Lower lobe of right lung (tissue), 2 donors: Measurements from ENCODE around the gene JMJD1C. TPM values are rescaled to one million over a fixed set of nuclear protein-coding genes. Genes with fewer than 3 reads are reported as not detected.
"Not testable (repeated sequence)": the region's sequence is repeated elsewhere in the genome, so short reads cannot be mapped to it uniquely, and the experiment has no call there.

Source experiments
- ATAC-seq, 2 donors: fragments of 200-7000 bp; cut with Tn5 transposase; one replicate each; pipeline ENCODE4 v1.9.1; 2020 to 2022; ENCODE audit warnings: mild to moderate bottlenecking in 2 of 2, moderate library complexity in 2 of 2
- DNase-seq: peaks from one replicate; pipeline ENCODE4 v3.0.0-alpha.2; 2020
- H3K27ac ChIP-seq: fragments of 200-600 bp; one replicate; pipeline ENCODE4 v1.8.0; 2022
- H3K27me3 ChIP-seq: fragments of 200-600 bp; one replicate; pipeline ENCODE4 v1.8.0; 2022; ENCODE audit warnings: low read depth
- H3K36me3 ChIP-seq: fragments of 200-600 bp; one replicate; pipeline ENCODE4 v1.8.0; 2022; ENCODE audit warnings: mild to moderate bottlenecking
- H3K4me1 ChIP-seq: fragments of 200-600 bp; one replicate; pipeline ENCODE4 v1.8.0; 2022
- H3K4me3 ChIP-seq: fragments of 200-600 bp; one replicate; pipeline ENCODE4 v1.8.0; 2022; ENCODE audit warnings: mild to moderate bottlenecking
- H3K9me3 ChIP-seq: fragments of 200-600 bp; one replicate; pipeline ENCODE4 v1.8.0; 2022
- CTCF ChIP-seq: fragments of 200-600 bp; IDR thresholded peaks from one replicate; pipeline ENCODE4 v1.8.0; 2022; ENCODE audit warnings: antibody characterized with exemption, mild to moderate bottlenecking
- intact Hi-C: fragments of 100-400 bp; cut with DNase I; formaldehyde crosslinking; loops from one replicate; pipeline ENCODE4 v1.11.0; 2022
- total RNA-seq: library from RNA; stranded (reverse); fragmentation: NEBNext Ultra II Directional; extraction: Animal tissue kit (Norgen Biotek cat#: 25700); gene quantifications from one replicate; pipeline ENCODE4 v1.2.1, GENCODE V29; 2021
- donor health status: DM: no; HTN: yes; CAD: no; lungs with severe emphysema.

JMJD1C gene
- total RNA-seq, 1 donor from 2014 or later = 100.0 TPM

- Histone ChIP-seq H3K27me3 (no peaks in the 10 kb centered on the region), H3K36me3 (no peaks in the 10 kb centered on the region), H3K9me3 (no peaks in the 10 kb centered on the region), H3K27ac (no peak overlapping the region), H3K4me3 (no peak overlapping the region), H3K4me1 (no peaks in the 10 kb centered on the region)
- DNase-seq (no peak), ATAC-seq (no peak)
- TF ChIP-seq CTCF = no peak
- intact Hi-C loops = no loop called here
These were observed 165.0 kb downstream of the JMJD1C start for GRCh38 chr10:63300801-63301200.

DNA sequence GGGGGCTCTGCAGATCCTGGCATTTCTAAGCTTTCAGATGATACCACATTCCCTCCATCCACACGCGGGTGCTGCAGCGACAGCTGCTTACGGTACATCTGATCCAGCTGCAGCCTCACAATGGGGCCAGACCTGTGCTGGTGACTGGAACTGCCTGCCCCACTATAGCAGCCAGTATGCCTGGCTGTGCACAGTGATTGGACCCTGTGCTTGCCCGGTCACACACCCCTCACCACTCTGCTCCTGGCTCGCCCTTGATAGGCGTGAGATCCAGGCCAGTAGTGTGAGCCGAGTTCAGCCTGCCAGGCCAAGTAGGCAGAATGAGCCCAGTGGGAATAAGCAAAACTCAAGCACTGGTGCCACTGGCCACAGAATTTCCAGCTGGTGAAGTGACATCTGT, 167.8 kb downstream of the JMJD1C start:
- peak in 1 of 2 donors; percentile 30 for ATAC-seq
- TF ChIP-seq CTCF = no peak
- Histone ChIP-seq H3K9me3 (no peaks in the 10 kb centered on the region), H3K4me3 (no peak overlapping the region), H3K27ac (no peak overlapping the region), H3K4me1 (no peaks in the 10 kb centered on the region), H3K27me3 (no peaks in the 10 kb centered on the region), H3K36me3 (no peaks in the 10 kb centered on the region)
- DNase-seq = no peak
- intact Hi-C loops = no loop called here

DNA sequence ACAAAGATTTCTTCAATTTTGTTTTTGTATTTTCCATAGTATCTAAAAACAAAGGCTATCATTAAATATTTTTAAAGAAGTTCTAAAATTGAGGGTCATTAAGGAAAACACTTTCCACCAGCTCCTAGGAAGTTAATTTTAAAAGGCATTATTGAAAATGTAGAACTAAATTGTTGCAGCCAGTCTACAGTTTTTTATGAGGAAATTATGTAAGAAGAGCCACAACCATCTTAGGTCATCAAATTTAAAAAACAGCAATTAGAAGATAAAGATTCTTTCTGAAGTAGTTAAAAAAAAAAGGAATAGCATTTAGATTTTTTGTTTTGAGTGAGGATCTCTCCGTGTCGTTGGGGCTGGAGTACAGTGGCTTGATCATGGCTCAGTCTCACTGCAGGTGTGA, 171.0 kb downstream of the JMJD1C start:
- no peak overlapping the region for H3K27ac ChIP-seq
- no peak overlapping the region for H3K4me3 ChIP-seq
- no peaks in the 10 kb centered on the region for H3K9me3 ChIP-seq
- TF ChIP-seq CTCF = no peak
- intact Hi-C loops = no loop called here
- no peaks in the 10 kb centered on the region for H3K27me3 ChIP-seq
- DNase-seq (no peak), ATAC-seq (no peak)
- no peaks in the 10 kb centered on the region for H3K36me3 ChIP-seq
- H3K4me1 ChIP-seq = no peaks in the 10 kb centered on the region

GRCh38 chr10:63292847-63293246, 172.9 kb downstream of the JMJD1C start:
- DNase-seq, H3K4me3 ChIP-seq, intact Hi-C loops, H3K36me3 ChIP-seq, H3K4me1 ChIP-seq, H3K27ac ChIP-seq, ATAC-seq, H3K9me3 ChIP-seq, H3K27me3 ChIP-seq: not testable (repeated sequence)

DNA sequence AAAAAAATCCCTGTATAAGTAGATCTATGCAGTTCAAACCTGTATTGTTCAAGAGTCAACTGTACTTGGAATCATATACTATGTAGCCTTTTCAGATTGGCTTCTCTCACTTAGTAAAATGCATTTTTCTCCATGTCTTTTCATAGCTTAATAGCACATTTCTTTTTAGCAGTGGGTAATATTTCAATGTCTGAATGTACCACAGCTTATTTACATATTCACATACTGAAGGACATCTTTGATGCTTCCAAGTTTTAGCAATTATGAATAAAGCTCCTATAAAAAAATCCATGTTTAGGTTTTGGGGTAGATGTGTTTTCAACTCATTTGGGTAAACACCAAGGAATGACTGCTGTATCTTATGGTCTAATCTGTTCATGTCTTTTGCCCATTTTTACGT, 177.6 kb downstream of the JMJD1C start:
- Histone ChIP-seq H3K27ac (no peak overlapping the region), H3K4me1 (no peaks in the 10 kb centered on the region), H3K9me3 (no peaks in the 10 kb centered on the region), H3K4me3 (no peak overlapping the region), H3K27me3 (no peaks in the 10 kb centered on the region), H3K36me3 (no peaks in the 10 kb centered on the region)
- intact Hi-C loops = no loop called here
- ATAC-seq (no peak), DNase-seq (no peak)
- no peak for TF ChIP-seq CTCF

DNA sequence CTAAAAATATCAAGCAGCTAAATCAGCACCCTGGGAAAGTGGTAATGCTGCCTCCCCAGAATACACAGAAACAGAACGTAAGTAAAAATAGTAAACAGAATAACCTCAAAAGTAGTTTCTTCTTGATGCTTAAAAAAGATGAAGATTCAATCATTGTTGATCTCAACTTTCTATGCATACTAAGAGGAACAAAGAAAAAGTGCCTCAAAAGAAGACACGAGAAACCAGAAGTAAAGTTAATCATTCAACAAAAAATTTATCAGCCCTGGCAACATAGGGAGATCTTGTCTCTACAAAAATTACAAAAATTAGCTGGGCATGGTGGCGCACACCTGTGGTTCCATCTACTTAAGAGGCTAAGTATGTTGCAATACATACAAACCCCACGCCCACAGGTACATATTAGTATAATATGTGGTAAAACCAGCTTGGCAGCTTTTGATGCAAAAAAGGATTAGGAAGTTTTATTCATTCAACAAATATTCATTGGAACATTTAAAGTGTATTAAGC, 179.0 kb downstream of the JMJD1C start:
- Histone ChIP-seq H3K27ac (no peak overlapping the region), H3K36me3 (no peaks in the 10 kb centered on the region), H3K4me1 (no peaks in the 10 kb centered on the region), H3K27me3 (no peaks in the 10 kb centered on the region), H3K9me3 (no peaks in the 10 kb centered on the region), H3K4me3 (no peak overlapping the region)
- intact Hi-C loops = no loop called here
- TF ChIP-seq CTCF = no peak
- ATAC-seq = no peak
- DNase-seq = no peak
